SIG-M5 (cell line): ENCODE measurements around the gene CLEC2B.
"Not testable (repeated sequence)": the region's sequence is repeated elsewhere in the genome, so short reads cannot be mapped to it uniquely, and the experiment has no call there.

Experiments used
- DNase-seq: peaks from one replicate; lab custom pipeline; 2025; lab: John Stamatoyannopoulos, UW

The CLEC2B gene

DNA sequence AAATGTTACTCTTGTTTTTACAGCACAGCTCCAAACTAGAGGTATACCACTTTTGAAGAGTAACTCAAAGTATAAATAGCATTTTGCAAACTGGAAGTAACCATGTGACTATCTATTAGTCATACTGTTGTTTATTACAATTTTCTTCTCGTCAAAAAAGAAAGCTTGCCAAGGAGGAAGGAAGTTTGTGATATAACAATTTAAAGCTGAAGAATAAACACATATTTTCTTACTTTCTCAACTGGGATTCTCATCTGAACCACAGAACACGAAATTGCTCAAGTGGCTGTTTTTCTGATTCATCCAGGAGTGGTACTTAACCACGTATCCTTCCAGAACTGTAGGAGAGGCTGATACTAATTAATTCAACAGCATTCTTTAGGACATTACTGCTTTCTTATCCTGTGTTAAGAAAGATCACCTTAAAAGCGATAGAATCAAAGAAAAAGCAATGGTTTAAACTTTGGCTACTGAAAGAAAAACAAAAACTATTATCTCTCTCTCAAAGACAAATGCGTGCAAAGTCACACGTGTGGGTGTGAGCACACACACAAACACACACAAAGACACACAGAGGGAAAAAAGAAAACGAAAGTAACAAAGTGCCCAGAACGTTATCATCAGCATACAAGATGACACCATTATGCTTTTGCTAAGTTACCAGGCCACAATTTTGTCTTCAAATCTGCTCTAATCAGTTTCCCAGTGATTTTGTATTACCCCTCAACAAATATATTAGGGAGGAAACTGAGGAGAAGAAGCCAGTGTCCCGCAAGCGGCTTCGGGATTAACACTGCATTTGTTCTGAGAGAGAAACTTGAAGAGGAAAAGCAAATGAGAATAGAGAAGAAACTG lies at the start of gene CLEC2B:
TSS of gene CLEC2B (minus strand) at position 48 of the 855 bp plus-strand sequence.
- no peak for DNase-seq

DNA sequence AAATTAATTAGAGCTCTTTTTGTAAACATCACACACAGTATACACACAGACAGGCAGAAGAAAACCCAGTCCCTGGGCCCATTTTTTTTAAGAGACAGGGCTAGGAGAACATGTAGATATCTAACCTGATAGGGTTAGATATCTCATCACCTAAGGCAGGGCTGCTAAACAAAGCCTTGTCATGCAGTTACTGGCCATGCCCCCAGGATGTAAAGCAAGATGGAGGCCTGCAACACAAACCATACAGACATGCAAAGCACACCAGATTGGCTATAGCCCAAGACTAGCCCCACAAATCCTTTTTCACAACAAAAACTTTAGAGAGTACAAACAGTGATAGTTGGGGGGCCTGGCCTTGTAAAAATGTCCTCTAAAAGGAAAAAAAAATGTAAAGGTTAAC lies 42.6 kb upstream of the CLEC2B start:
- no peak for DNase-seq

DNA sequence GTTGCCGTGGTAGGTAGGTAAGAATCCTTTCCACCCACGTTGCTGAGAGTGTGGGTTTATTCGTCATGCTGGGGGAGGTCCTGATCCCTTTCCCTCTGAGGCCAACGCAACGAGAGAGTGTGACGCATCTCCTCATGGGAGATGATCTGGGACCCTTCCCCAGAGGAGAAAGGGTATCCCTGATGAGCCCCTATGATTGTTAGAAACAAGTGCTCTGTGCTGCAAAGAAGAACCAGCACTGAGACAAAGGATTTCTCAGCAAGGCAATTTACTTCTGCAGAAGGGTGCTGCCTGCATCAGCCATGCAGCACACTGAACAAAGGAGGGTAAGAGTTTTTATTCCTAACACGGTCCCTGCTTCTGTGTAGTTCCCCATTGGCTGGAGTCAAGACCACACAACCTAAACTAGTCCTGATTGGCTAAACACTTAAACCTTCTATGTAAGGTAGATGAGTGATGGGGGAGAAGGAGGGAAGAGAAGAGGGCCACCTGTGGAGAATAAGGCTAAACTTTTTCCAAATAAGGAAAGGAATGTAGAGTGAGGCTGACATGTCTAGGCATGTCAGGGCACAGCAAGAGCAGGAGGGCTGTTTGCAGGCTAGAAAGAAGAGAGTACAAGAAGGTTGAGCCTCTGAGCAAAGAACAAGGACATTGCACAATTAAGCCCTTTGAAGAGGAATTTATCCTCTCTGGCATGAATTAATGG lies 41.7 kb upstream of the CLEC2B start:
- DNase-seq: no peak

DNA sequence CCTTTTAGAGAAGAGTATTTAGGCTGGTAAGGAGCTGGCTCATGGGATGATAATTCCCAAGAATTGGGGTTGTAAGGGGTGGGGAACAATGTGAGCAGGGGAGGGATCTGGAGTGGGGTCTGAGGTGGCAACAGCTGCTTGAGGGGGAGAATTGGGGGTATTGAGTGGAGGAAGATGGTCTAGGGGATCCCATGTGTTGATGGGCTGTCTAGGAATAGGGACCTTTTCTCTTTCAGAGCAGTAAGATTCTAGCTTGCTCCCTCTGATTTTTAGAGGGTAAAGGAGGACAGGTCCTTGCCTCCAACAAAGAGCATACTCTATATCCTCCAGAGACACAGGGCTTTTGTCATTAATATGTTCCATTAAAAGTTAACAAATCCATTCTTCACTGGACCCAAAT lies 40.6 kb upstream of the CLEC2B start:
- DNase-seq: no peak

DNA sequence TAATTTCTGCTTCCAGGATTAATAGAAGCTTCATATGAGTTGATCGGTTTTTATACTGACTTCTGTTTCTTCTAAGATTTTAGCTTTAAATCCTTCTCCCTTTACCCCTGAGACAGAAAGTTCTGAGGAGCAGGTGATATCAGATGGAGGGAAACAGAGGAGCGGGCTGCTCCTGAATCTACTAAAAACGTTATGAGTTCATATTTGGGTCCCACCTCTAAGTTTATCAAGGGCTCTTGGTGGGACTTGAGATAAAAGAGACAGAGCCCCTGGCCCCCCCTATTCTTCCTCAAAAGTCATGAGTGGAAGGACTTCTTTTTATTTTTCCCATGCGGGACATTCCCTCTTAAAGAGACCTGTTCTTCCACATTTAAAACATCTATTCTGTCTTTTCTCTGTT lies 39.2 kb upstream of the CLEC2B start:
- DNase-seq: no peak

DNA sequence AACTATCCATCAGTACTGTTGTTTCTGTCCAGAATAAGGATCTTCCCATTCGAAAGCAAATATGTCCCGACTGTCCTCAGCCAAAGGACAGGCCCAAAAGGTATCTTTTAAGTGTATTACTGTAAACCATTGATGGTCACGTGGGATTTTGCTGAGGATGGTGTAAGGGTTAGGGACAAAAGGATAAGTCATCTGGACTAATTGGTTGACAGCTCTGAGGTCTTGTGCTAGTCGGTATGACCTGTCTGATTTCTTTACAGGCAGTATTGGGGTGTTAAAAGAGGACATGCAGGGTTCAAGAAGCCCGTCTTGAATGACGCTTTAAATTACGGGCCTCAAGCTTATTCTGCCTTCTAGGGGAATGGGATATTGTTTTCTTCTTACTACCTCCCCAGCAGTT lies 38.6 kb upstream of the CLEC2B start:
- no peak for DNase-seq

DNA sequence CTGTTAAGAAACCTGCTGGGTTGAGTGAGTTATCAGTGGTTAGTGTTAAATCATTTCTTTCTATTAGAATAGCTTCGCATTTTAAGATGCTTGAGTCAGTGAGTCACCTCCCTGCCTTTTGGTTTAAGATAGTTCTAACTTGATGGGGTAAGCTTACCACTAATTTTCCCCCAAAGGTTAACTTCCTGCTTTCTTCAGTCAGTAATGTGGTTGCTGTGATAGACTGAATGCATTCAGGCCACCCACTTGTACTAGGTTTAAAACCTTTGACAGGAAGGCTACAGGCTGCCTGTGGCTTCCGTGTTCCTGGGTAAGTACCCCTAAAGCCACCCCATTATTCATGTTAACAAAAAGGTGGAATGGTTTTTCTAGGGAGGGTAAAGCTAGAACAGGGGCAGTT lies 37.7 kb upstream of the CLEC2B start:
- DNase-seq: no peak

DNA sequence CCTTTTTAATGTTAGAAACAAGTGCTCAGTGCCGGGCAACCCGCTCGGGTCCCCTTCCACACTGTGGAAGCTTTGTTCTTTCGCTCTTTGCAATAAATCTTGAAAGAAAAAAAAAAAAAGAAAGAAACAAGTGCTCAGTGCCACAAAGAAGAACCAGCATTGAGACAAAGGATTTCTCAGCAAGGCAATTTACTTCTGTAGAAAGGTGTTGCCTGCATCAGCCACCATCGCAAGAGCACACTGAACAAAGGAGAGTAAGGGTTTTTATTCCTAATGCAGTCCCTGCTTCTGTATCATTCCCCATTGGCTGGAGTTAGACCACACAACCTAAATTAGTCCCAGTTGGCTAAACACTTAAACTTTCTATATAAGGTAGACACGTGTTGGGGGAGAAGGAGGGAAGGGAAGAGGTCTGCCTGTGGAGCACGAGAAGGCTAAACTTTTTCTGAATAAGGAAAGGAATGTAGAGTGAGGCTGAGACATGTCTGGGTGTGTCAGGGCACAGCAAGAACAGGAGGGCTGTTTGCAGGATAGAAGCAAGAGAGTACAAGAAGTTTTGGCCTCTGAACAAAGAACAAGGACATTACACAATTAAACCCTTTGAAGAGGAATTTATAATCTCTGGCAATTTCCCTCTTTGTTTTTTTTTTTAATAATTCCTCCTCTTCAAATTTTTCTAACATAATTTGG lies 33.5 kb upstream of the CLEC2B start:
- DNase-seq: no peak

DNA sequence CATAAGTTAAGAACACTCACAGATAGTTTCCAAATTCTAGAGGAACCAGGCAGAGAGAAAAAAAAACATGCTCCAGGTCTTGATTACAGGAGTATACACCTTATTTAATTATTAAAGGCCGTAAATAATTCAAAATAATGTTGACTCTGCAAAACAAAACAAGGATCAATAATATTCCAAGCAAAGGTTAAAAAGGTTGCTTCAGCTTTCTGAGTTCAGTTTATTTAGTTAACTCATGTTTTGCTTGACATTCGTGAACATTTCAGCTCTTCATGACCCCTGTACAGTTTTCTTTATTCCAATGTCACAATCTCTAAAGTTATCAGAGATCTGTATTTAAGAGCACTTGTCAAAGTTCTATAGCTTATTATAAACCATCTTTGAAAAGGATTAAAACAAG lies 31.8 kb upstream of the CLEC2B start:
- no peak for DNase-seq

DNA sequence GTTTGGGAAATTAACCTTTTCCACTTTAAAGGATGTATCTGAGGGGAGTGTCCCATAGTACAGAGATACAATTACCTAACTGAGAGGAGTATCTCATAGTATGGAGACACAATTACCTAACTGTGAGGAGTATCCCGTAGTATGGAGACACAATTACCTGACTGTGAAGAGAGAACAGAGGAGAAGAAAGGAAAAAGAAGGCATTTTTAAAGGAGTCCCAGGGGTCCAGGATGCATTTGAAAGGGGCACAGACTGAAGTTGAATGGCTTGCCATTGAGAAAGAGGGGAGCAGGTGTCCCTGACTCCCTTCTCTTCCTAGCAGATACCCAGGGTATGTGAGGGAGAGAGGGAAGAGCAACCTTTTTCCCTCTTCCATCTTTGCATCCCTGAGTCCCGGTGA lies 30.1 kb upstream of the CLEC2B start:
- no peak for DNase-seq

DNA sequence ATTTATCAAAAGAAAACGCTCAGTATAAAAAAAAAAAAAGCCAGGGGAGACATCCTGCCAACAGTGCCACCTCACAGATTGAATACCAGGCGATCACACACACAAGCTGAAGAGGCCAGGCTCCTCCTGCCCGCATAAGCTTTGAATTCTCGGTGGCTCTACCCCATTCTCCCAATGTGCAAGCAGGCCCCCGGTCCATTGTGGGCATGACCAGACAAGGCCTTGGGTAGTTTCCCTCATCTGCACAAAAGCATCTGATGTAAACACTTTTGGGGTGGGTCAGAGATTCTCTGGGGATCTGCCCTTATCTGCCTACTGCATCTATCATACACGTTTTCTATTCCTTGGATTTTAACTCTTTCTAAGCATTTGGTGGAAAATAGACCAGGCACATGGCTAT lies 28.4 kb upstream of the CLEC2B start:
- no peak for DNase-seq

DNA sequence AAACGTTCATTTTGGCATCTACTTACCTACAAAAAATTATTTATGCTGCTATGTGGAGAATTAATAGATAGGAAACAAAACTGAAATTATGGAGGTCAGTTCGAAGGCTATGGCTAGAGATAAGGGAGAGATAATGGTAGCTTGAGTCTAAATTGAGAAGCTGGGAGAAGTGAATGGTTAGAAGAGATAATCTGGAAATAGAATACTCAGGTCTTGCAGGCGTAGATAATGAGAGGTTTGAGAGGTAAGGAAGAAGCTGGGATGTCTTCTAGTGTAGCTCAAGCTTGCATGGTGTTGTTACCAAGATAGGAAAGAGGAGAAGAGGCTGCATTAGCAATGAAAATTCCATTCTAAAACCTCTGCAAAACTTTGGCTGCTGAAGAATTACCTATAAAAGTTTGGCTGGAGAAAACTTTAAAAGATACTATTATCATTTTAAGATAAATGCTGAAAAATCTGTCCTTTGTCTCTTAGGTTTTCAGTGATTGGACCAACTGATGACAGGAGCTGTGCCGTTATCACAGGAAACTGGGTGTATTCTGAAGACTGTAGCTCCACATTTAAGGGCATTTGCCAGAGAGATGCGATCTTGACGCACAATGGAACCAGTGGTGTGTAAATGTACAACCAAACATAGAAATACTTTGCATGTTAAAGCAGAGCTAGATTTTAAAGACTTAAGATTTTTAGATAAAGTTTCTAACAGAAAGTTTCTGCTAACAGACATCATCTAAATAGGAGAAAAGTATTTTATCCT lies 26.2 kb upstream of the CLEC2B start:
- no peak for DNase-seq

DNA sequence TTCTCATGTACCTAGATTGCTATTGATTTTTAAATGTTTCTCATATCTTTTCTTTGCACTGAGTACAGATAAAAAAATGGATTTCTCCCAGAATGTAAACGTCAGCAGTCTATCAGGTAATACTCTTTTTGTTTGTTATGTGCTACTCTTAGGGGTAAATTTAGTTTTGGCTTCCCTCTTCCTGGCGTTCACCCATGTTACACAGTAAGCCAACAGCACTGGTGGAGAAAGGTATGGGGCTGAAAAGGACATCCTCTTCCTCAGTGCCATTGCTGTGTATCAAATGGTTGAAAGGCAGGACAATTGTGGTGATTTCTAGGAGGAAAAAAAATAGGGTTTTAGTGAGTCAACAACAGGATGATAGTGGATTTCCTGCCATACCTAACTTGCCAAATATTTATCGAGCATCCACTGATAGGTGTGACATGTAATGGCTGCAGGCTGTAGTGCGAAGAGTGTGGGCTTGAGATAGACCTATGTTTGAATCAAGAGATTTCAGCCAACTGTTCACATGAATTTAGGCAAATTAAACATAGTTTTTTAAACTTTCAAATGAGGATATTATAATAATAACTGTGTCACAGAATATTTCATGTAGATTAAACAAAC lies 19.6 kb upstream of the CLEC2B start:
- no peak for DNase-seq

DNA sequence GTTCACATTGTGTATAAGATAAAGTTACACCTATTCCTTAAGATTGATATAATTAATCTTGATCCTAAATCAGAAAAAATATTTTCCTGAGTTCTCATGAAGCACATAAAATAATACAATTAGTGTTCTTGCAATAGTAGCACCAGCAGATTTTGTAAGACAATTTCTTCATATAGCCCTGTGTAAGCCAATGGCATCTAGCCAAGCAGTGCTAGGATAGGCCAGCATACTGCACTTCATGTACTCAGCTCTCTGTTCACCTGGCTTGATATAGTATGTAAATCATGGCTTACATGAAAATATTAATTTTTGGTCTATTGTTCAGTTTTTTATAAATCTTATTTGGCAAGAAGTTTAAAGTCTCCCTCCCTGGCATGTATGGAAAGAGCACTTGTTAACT lies 14.0 kb upstream of the CLEC2B start:
- DNase-seq: no peak

DNA sequence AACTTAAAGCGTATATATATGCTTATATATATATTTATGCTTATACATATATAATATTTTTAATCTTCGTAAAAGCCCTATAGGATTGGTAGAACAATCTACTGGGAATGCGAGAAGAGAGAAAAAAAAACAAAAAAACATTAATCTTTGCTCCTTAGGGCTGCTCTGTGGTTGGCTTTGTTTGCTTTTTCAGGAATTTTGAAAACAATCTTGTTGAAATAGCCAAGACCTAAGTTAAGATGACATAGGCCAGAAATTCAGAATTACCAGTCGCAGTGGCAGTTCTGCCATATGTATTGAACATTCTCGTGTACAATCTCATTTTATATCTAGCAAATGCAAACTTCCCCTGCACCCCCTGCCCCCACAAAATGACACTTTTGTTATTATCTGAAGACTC lies 12.8 kb upstream of the CLEC2B start:
- no peak for DNase-seq

DNA sequence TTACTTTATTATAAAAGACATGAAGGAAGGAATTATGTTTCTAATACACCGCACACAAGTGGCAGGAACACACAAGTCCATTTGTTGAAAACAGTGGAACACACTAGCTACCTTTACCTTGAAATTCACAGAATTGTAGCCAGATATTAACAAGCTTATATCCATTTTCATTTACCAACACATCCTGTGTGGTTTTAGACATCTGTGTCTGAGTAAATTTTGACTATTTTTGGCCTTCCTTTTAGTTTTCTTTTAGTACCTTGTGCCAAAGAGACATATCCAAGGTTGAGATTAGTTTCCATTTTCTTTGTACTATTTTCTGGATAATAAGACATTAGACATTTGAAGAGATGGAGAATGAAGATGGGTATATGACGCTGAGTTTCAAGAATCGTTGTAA lies 12.1 kb upstream of the CLEC2B start, which contains the start of gene KLRF2:
TSS of gene KLRF2 (plus strand) at position 244 of the 400 bp plus-strand sequence. CDS start at position 351, 107 bp downstream.
- no peak for DNase-seq

DNA sequence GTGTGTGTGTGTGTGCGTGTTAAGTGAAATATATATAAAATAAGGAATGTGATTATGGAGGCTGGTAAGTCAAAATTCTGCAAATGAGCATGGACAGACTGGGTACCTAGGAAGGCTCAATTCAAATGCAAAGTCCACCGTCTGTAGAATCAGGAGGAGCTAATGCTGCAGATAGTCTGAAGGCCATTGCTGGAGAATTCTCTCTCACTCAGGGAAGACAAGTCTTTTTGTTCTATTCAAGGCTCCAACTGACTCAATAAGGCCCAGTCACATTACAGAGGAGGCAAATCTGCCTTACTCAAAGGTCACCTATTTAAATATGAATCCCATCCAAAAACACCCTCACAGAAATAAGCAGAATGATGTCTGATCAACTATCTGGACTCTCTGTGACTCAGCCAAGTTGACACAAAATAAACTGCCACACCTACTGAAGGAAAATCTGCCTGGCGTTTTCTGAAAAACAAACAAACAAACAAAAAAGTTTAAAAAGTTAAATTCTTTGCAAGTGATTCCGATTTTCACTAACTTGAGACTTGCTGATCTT lies 11.5 kb upstream of the CLEC2B start:
- no peak for DNase-seq

DNA sequence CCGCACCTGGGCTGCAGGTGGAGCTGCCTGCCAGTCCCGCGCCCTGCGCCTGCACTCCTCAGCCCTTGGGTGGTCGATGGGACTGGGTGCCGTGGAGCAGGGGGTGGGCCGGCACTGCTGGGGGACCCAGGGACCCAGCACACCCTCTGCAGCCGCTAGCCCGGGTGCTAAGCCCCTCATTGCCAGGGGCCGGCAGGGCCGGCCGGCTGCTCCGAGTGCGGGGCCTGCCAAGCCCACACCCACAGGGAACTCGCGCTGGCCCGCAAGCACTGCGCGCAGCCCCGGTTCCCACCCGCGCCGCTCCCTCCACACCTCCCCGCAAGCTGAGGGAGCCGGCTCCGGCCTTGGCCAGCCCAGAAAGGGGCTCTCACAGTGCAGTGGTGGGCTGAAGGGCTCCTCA lies 7.0 kb upstream of the CLEC2B start:
- DNase-seq: not testable (repeated sequence)

DNA sequence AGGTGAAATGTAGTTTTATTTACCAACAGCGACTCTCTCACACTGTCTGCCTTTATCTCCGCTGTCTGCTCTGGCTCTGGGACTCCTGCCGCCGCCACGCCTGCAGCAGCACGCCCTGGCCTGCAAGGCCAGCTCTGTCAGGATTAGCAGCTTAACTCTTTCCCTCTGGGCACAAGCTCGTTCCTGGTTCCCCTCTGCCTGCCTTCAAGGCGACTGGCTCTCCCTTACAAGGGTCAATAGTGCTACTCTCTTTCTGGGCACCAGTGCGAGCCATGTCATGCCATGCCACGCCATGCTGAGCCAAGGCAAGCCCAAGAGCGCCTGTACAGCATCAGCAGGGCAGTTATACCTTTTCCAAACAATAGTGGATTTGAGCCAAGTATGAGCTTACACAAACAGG lies 3.6 kb upstream of the CLEC2B start:
- DNase-seq: no peak

DNA sequence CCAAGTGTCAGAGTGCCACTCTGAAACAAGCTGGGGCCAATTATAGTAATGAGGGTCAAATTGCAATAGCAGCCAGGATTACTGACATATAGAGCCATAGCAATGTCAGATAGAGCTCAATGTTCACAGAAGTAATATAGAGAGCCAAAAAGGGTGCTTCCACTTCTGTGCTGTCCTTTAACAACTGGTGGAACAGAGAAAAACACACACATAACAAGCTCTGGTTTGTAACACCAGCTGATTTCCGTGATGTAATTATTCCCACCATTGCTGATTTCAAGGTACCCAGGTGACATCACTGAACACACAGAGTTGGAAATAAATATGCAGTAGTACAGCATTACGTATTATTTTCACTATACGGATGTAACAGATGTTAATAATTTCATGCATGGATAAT lies 3.0 kb upstream of the CLEC2B start:
- DNase-seq: no peak

DNA sequence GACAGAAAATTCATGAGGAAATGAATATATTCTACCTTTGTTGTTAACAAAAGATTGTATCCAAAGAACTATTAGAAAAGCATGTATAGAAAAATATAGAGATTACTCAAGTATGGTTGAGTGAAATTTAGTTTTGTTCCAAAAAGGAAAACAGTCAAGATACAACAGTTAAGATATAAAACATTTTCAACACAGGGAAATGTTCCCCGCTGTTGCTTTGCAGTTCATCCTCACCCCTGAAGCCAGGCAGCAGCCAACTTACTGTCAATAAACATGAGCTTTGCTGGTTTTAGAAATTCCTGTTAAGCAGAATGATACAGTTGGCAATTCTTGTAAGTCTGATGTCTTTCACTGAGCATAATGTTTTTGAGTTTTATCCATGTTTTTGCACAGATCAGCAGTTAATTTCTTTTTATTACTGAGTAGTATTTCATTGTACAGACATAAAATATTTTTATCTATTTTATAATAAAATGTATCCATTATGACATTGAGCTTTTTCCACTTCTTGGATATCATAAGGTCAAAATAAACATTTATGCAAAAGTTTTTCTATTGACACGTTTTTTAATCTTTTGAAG lies 1.2 kb upstream of the CLEC2B start:
- DNase-seq: no peak
